ENCODE data around the gene RIOK1. TPM values are rescaled to one million over a fixed set of nuclear protein-coding genes. Genes with fewer than 3 reads are reported as not detected.
"Not testable (repeated sequence)": the region's sequence is repeated elsewhere in the genome, so short reads cannot be mapped to it uniquely, and the experiment has no call there.

RIOK1 gene
- polyA plus RNA-seq, 3 donors, result 7.7 to 14.6 (median 8.8) TPM

GRCh38 chr6:7347551-7347997 lies 42.0 kb upstream of the RIOK1 start:
- H3K27me3 Mint-ChIP-seq (ENCODE audit: low read depth in 3 of 3); H3K79me2 ChIP-seq (ENCODE audit: insufficient read depth, low read length); H3K27me3 ChIP-seq (ENCODE audit: control insufficient read depth in 2 of 2, insufficient read depth in 2 of 2, low read length in 2 of 2); H3K36me3 ChIP-seq (replicated peaks in 1 of 2; ENCODE audit: control insufficient read depth in 1 of 2, insufficient read depth in 2 of 2, low read length in 2 of 2); DNase-seq; H3K4me3 ChIP-seq (replicated peaks in 1 of 3; ENCODE audit: low read depth in 2 of 3, low read length in 3 of 3); H2AFZ ChIP-seq (ENCODE audit: insufficient read depth, low read depth, low read length, poor library complexity, severe bottlenecking); H3K9me3 ChIP-seq (replicated peaks in 1 of 2; ENCODE audit: control insufficient read depth in 1 of 2, insufficient read depth in 1 of 2, low read length in 2 of 2); H3K9ac ChIP-seq (ENCODE audit: insufficient read depth, low read length, poor library complexity, severe bottlenecking); H3K9me3 Mint-ChIP-seq; H4K20me1 ChIP-seq (ENCODE audit: insufficient read depth, low read length); intact Hi-C loops (cut with micrococcal nuclease); H3K27ac ChIP-seq (ENCODE audit: low read depth in 1 of 2, low read length in 2 of 2); H3K4me1 ChIP-seq (ENCODE audit: control insufficient read depth in 1 of 2, insufficient read depth in 2 of 2, low read length in 2 of 2); H3K36me3 Mint-ChIP-seq; H3K4me2 ChIP-seq (replicated peaks; ENCODE audit: extremely low read depth, low read length, poor library complexity, severe bottlenecking): not testable (repeated sequence)
- peaks cover 15% of the 10 kb centered on the region for H3K4me1 Mint-ChIP-seq
- no CpG with 5 or more reads among the region's 2 CpGs for WGBS (ENCODE audit: insufficient coverage)
- peak overlapping the region in 1 of 2 donors; percentile 28 for H3K4me3 Mint-ChIP-seq
- H3K27ac Mint-ChIP-seq, result peak overlapping the region in 1 of 7 donors; percentile 23

- H3K4me1 Mint-ChIP-seq, result peaks cover 11% of the 10 kb centered on the region
- H2AFZ ChIP-seq (ENCODE audit: insufficient read depth, low read depth, low read length, poor library complexity, severe bottlenecking); H3K9me3 Mint-ChIP-seq; H3K9ac ChIP-seq (ENCODE audit: insufficient read depth, low read length, poor library complexity, severe bottlenecking); intact Hi-C loops (cut with micrococcal nuclease); H3K27me3 Mint-ChIP-seq (ENCODE audit: low read depth in 3 of 3); H3K79me2 ChIP-seq (ENCODE audit: insufficient read depth, low read length); DNase-seq; H3K27ac ChIP-seq (ENCODE audit: low read depth in 1 of 2, low read length in 2 of 2); H3K4me1 ChIP-seq (ENCODE audit: control insufficient read depth in 1 of 2, insufficient read depth in 2 of 2, low read length in 2 of 2); H3K27me3 ChIP-seq (ENCODE audit: control insufficient read depth in 2 of 2, insufficient read depth in 2 of 2, low read length in 2 of 2); H3K9me3 ChIP-seq (replicated peaks in 1 of 2; ENCODE audit: control insufficient read depth in 1 of 2, insufficient read depth in 1 of 2, low read length in 2 of 2); H3K36me3 ChIP-seq (replicated peaks in 1 of 2; ENCODE audit: control insufficient read depth in 1 of 2, insufficient read depth in 2 of 2, low read length in 2 of 2); H3K4me3 Mint-ChIP-seq; H4K20me1 ChIP-seq (ENCODE audit: insufficient read depth, low read length); H3K27ac Mint-ChIP-seq; H3K4me3 ChIP-seq (replicated peaks in 1 of 3; ENCODE audit: low read depth in 2 of 3, low read length in 3 of 3); H3K36me3 Mint-ChIP-seq; H3K4me2 ChIP-seq (replicated peaks; ENCODE audit: extremely low read depth, low read length, poor library complexity, severe bottlenecking): not testable (repeated sequence)
- no CpG with 5 or more reads among the region's 1 CpG for WGBS (ENCODE audit: insufficient coverage)
Measured at GRCh38 chr6:7350591-7350990, 39.0 kb upstream of the RIOK1 start.

- H3K36me3 Mint-ChIP-seq; H3K27me3 ChIP-seq (ENCODE audit: control insufficient read depth in 2 of 2, insufficient read depth in 2 of 2, low read length in 2 of 2); H2AFZ ChIP-seq (ENCODE audit: insufficient read depth, low read depth, low read length, poor library complexity, severe bottlenecking); H3K9me3 ChIP-seq (replicated peaks in 1 of 2; ENCODE audit: control insufficient read depth in 1 of 2, insufficient read depth in 1 of 2, low read length in 2 of 2); H3K9ac ChIP-seq (ENCODE audit: insufficient read depth, low read length, poor library complexity, severe bottlenecking); H3K27ac Mint-ChIP-seq; H3K27ac ChIP-seq (ENCODE audit: low read depth in 1 of 2, low read length in 2 of 2); H3K79me2 ChIP-seq (ENCODE audit: insufficient read depth, low read length); H3K27me3 Mint-ChIP-seq (ENCODE audit: low read depth in 3 of 3); H3K4me3 ChIP-seq (replicated peaks in 1 of 3; ENCODE audit: low read depth in 2 of 3, low read length in 3 of 3); intact Hi-C loops (cut with micrococcal nuclease); DNase-seq; H3K4me3 Mint-ChIP-seq; H3K36me3 ChIP-seq (replicated peaks in 1 of 2; ENCODE audit: control insufficient read depth in 1 of 2, insufficient read depth in 2 of 2, low read length in 2 of 2); H3K9me3 Mint-ChIP-seq; H4K20me1 ChIP-seq (ENCODE audit: insufficient read depth, low read length); H3K4me2 ChIP-seq (replicated peaks; ENCODE audit: extremely low read depth, low read length, poor library complexity, severe bottlenecking); H3K4me1 ChIP-seq (ENCODE audit: control insufficient read depth in 1 of 2, insufficient read depth in 2 of 2, low read length in 2 of 2): not testable (repeated sequence)
- peaks cover 11% of the 10 kb centered on the region for H3K4me1 Mint-ChIP-seq
- WGBS (ENCODE audit: insufficient coverage), result 93% methylated on average over 2 of the region's 3 CpGs
Measured at GRCh38 chr6:7351916-7352315, 37.7 kb upstream of the RIOK1 start.

All from CD14-positive monocyte (primary cell).